OCI-LY7 (cell line): ENCODE results near the gene DOCK4. TPM values are rescaled to one million over a fixed set of nuclear protein-coding genes. Genes with fewer than 3 reads are reported as not detected.

Experiments used
- BruUV-seq: library from RNA; stranded (reverse); fragments of 400-500 nt; replicated peaks from 2 replicates; lab custom pipeline; 2021; lab: Mats Ljungman, UMichigan
- CTCF ChIA-PET: fragments of 300-600 bp; sonication (Branson Sonifier 250); formaldehyde crosslinking; loops from one replicate; lab custom pipeline; 2022; ENCODE audit warnings: antibody characterized with exemption; ENCODE audit not compliant: unreplicated experiment; lab: Charles Lee
- POLR2A ChIA-PET: fragments of 300-600 bp; sonication (Branson Sonifier 250); formaldehyde crosslinking; loops from one replicate; lab custom pipeline; 2022; ENCODE audit warnings: antibody characterized with exemption; lab: Charles Lee
- DNase-seq: peaks from one replicate; pipeline ENCODE4 v3.0.0-alpha.2; 2015; ENCODE audit warnings: low spot score
- H2AFZ ChIP-seq: fragments of 200-600 bp; sonication (generic), shearing (Covaris generic); 2 replicates; pipeline ENCODE4 v1.6.1; 2014; ENCODE audit warnings: mild to moderate bottlenecking, antibody characterized with exemption, low read length, moderate library complexity
- H3K27ac ChIP-seq: fragments of 200-600 bp; sonication (generic); 2 replicates; pipeline ENCODE4 v1.5.1; 2014; ENCODE audit warnings: mixed run types, low read depth, mild to moderate bottlenecking, moderate library complexity, low read length, inconsistent platforms; ENCODE audit not compliant: poor library complexity, severe bottlenecking
- H3K36me3 ChIP-seq: fragments of 200-600 bp; sonication (generic); 2 replicates; pipeline ENCODE4 v1.6.1; 2014; ENCODE audit warnings: mild to moderate bottlenecking, antibody characterized with exemption, low read length, moderate library complexity, mixed read lengths; ENCODE audit not compliant: insufficient read depth
- H3K4me1 ChIP-seq: fragments of 200-600 bp; sonication (generic); 2 replicates; pipeline ENCODE4 v1.5.1; 2014; ENCODE audit warnings: mild to moderate bottlenecking, low read length; ENCODE audit not compliant: insufficient read depth, poor library complexity, severe bottlenecking
- H3K4me2 ChIP-seq: fragments of 200-600 bp; sonication (generic); 2 replicates; pipeline ENCODE4 v1.6.1; 2014; ENCODE audit warnings: mild to moderate bottlenecking, low read length
- H3K4me3 ChIP-seq: fragments of 200-600 bp; sonication (generic); 2 replicates; pipeline ENCODE4 v1.5.1; 2014; ENCODE audit warnings: mild to moderate bottlenecking, low read depth, low read length; ENCODE audit not compliant: poor library complexity, severe bottlenecking
- H3K79me2 ChIP-seq: fragments of 200-600 bp; sonication (generic); 2 replicates; pipeline ENCODE4 v1.6.1; 2016; ENCODE audit warnings: low read depth, mild to moderate bottlenecking, low read length, moderate library complexity, mixed read lengths; ENCODE audit not compliant: insufficient read depth
- H3K9me2 ChIP-seq: fragments of 200-600 bp; sonication (generic); 2 replicates; pipeline ENCODE4 v1.6.1; 2016; ENCODE audit warnings: mild to moderate bottlenecking, low read length, mixed read lengths; ENCODE audit not compliant: insufficient read depth
- H3K9me3 ChIP-seq: fragments of 200-600 bp; sonication (generic); 2 replicates; pipeline ENCODE4 v1.6.1; 2014; ENCODE audit warnings: mild to moderate bottlenecking, mixed run types, low read length, mixed read lengths
- H4K20me1 ChIP-seq: fragments of 200-600 bp; sonication (generic); 2 replicates; pipeline ENCODE4 v1.6.1; 2014; ENCODE audit warnings: mild to moderate bottlenecking, antibody characterized with exemption, low read length, moderate library complexity, mixed read lengths; ENCODE audit not compliant: insufficient read depth
- CTCF ChIP-seq: fragments of 200-600 bp; sonication (generic); conservative IDR thresholded peaks from 2 replicates; pipeline ENCODE4 v1.5.1; 2014; ENCODE audit warnings: mild to moderate bottlenecking, antibody characterized with exemption, low read length, moderate library complexity, mixed read lengths
- EZH2phosphoT487 ChIP-seq: fragments of 200-600 bp; sonication (generic); IDR thresholded peaks from 2 replicates; pipeline ENCODE4 v1.6.1; 2018; ENCODE audit warnings: low read depth, borderline replicate concordance, mild to moderate bottlenecking, mixed run types, antibody characterized with exemption, low read length, moderate library complexity, mixed read lengths
- intact Hi-C: fragments of 100-400 bp; cut with micrococcal nuclease; formaldehyde crosslinking; loops from one replicate; pipeline ENCODE4 v1.10.0; 2022; ENCODE audit not compliant: unreplicated experiment
- total RNA-seq, 2 experiments: library from RNA; depleted of rRNA in 1 of 2; stranded (reverse); fragments of >200 nt in 1 of 2; shearing (Covaris generic) in 1 of 2; gene quantifications; 2 replicates each; pipeline ENCODE4 v1.2.3, GENCODE V29; 2014 to 2022

The DOCK4 gene
- total RNA-seq, 2 experiments from 2014 or later: 0.91 to 4.9 TPM

DNA sequence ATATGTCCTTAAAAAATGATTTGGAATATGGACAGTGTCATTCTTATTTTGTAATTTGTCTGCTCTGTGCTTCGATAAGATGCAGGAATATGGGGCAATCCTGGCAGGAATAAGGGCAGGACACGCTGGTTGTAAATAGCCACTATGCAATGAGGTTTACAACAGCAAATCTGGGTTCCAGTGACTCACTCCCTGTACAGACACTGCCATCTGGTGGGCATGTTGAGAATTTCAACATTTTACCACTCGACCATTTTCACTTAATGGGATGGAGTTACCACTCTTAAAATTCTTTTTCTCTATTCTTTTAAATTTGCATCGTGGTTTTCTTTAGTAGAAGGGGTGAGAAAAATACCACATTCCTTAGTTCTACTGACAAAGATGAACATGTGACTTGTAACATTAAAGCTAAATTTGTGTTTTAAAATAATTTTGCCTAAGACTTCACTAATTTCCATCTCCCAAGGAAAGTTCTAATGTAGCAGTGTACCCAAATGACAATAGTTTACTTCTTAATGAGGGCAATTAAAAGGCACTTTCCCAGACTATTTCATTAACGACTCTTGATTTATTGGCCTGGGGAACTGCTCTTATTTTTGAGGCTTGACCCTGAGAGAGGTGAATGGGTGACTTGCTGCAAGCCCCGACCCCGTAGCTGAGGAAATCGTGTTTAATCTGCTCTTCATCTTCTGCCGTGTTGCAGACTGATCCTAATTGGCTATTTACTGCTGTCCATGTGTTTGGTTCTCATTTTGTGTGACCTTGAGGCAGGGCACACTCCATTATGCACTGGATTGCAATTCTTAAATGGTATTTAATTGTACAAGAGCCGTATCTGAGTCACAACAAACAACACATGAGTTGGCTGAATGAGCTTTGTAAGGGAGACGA is 470.3 kb downstream of the DOCK4 start:
- intact Hi-C loops: loop anchor here (2.0 to 10.0 kb wide), 4 partner anchors 249 to 1889 kb away; partner anchors contain the start of gene LRRN3
- DNase-seq: peak; percentile 62
- H3K9me3 ChIP-seq: no peaks in the 10 kb centered on the region
- no peak overlapping the region for H3K4me3 ChIP-seq
- no peak overlapping the region for H2AFZ ChIP-seq
- no peaks in the 10 kb centered on the region for H3K4me1 ChIP-seq
- no peaks in the 10 kb centered on the region for H3K79me2 ChIP-seq
- TF ChIP-seq CTCF: peak; percentile 92
- no peak for TF ChIP-seq EZH2phosphoT487
- no TSS peak for BruUV-seq
- no peaks in the 10 kb centered on the region for H3K36me3 ChIP-seq
- H3K4me2 ChIP-seq: no peak overlapping the region
- POLR2A ChIA-PET: interaction anchor here (0.5 to 1.0 kb wide), 2 partner anchors 714 to 1042 kb away, joined by 3 read pairs; partner anchors contain the start of gene IFRD1
- no peaks in the 10 kb centered on the region for H3K9me2 ChIP-seq
- no peak overlapping the region for H3K27ac ChIP-seq
- CTCF ChIA-PET: no interaction called here
- H4K20me1 ChIP-seq: no peaks in the 10 kb centered on the region

GRCh38 chr7:111734954-111735660 is 471.1 kb downstream of the DOCK4 start:
- BruUV-seq: no TSS peak
- no peak overlapping the region for H3K4me3 ChIP-seq
- H3K79me2 ChIP-seq: no peaks in the 10 kb centered on the region
- CTCF ChIA-PET: no interaction called here
- POLR2A ChIA-PET: interaction anchor here (0.5 to 0.7 kb wide), 2 partner anchors 110 to 1043 kb away, joined by 3 read pairs; no protein-coding TSS in a partner anchor
- intact Hi-C loops: loop anchor here (2.0 to 10.0 kb wide), 4 partner anchors 248 to 1888 kb away; partner anchors contain the start of gene LRRN3
- H3K4me1 ChIP-seq: no peaks in the 10 kb centered on the region
- DNase-seq: no peak
- H3K9me2 ChIP-seq: no peaks in the 10 kb centered on the region
- H3K9me3 ChIP-seq: no peaks in the 10 kb centered on the region
- no peak overlapping the region for H3K27ac ChIP-seq
- TF ChIP-seq CTCF (no peak), EZH2phosphoT487 (no peak)
- no peak overlapping the region for H3K4me2 ChIP-seq
- H3K36me3 ChIP-seq: no peaks in the 10 kb centered on the region
- H2AFZ ChIP-seq: no peak overlapping the region
- H4K20me1 ChIP-seq: no peaks in the 10 kb centered on the region
